AML-193 (cell line): ENCODE measurements around the gene CAD.
A peak's percentile ranks its signal among the peaks of the same experiment; 100 is the strongest.

Source experiments
- DNase-seq, 2 experiments: peaks; one replicate each; lab custom pipeline; 2025; lab: John Stamatoyannopoulos, UW

CAD gene

DNA sequence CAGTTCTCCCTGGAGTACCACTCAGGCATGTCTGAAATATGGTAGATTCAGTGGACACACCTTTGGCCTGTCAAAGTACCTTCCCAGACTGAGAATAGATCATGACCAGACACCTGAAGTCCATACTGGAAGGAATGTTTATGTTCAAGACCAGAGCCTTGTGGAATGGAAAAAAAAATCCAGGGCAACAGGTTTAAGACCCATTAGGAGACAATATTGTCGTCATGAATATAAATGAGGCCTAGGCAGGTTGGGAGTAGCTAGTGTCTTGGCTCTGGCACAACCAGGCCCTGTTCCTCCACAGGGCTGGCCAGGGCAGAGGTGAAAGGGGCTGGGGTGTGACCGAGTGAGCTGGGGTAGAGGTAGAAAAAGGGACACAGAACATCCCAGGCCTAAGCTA is 18.5 kb upstream of the CAD start:
- DNase-seq = no peak

GRCh38 chr2:27199241-27199640 is 17.9 kb upstream of the CAD start:
- DNase-seq = no peak

DNA sequence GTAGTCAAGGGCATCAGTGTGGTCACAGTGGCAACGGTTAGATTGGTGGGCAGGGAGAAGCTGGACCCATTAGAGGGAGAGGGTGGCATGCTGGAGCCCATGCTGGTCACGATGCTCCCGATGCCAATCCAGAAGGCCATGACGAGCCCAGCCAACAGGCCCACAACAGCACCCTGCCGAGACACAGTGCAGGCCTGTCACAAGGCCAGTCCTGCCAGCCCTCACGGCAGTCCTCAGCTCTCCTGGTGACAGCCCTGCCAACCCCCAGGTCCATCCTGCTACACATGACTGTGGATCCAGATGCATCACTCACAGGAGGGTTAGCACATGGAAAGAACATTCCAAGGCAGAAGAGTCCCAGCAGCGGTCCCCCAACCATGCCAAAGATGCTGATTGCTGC is 15.5 kb upstream of the CAD start:
- no peak for DNase-seq

GRCh38 chr2:27202854-27203253 is 14.3 kb upstream of the CAD start:
- peak; percentile 4 to 54 for DNase-seq

- no peak for DNase-seq
These were observed 13.4 kb upstream of the CAD start for GRCh38 chr2:27203741-27204140.

GRCh38 chr2:27204566-27204965 is 12.6 kb upstream of the CAD start:
- no peak for DNase-seq

GRCh38 chr2:27205206-27205605 is 12.0 kb upstream of the CAD start:
- no peak for DNase-seq

GRCh38 chr2:27206346-27206745 is 10.8 kb upstream of the CAD start:
- no peak for DNase-seq

DNA sequence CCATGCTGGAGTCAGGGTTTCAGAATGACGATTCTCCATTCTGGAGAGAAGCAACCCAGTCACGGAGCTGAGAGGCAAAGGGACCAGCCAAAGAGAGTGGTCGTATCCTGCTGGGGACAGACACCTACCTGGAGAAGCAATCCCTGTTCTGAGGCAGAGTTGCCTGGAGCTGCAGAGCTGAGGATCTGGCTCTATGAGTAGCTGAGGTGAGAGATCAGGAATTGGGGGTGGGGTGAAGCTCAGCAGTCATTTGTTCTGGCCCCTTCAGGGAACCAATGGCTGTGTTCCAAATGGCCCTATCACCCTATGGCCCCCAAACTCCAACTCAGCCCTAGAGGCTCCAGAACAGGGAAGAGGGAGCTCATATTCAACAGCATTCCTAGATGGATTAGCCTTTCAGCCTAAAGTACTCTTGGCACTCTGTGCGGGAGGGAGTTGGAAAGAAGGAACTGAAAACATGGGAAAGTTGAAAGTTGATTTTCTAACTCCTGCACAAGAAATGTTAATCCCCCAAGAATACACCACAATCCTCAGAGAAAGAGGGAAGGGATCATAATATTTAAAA is 8.6 kb upstream of the CAD start:
- no peak for DNase-seq

DNA sequence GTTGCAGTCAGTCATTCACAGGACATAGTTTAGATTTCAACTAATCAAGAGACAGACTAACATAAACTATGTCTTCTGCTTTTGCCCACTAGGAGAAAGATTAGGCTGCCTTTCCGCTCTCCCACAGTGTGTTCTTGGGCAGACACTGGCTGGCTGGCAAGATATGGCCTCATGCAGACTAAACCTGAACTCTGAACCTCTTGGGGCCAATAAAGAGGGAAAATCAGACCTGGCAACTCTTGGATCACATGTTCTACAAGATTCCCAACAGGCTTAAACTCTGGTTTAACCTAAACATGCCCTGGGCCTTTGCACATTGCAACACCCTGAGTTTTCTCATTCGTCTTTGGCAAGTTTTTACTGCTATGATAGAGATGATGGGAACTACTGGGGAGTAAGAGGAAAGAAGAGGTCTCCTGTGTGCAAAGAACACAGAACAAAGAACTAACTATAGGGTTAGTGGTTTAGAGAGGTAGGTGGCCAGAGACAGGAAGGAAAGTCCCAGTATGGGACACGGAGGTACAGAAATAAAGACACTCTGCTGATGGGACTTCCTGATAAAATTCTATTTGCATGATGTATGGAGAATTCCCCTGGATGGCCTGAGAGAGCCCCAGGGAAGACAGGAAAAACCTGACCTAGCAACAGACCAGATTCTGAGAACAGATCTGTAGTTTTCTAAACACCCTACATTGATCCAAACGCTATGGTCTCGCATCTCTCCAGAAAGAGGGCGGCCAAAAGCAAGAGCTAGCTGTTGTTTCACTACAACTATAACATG is 7.4 kb upstream of the CAD start:
- DNase-seq = no peak

GRCh38 chr2:27211241-27211942 is 5.8 kb upstream of the CAD start:
- DNase-seq = peak in 1 of 2 experiments; percentile 41

- peak; percentile 70 to 77 for DNase-seq
These were observed 5.1 kb upstream of the CAD start, which contains the start of the genes ATRAID and SLC5A6 for GRCh38 chr2:27211943-27212625. Gene ATRAID (plus strand): TSS chr2:27212041. CDS start chr2:27212369, 328 bp downstream. Gene SLC5A6 (minus strand): TSS chr2:27212268. CDS start chr2:27207650, 4,618 bp downstream.

DNA sequence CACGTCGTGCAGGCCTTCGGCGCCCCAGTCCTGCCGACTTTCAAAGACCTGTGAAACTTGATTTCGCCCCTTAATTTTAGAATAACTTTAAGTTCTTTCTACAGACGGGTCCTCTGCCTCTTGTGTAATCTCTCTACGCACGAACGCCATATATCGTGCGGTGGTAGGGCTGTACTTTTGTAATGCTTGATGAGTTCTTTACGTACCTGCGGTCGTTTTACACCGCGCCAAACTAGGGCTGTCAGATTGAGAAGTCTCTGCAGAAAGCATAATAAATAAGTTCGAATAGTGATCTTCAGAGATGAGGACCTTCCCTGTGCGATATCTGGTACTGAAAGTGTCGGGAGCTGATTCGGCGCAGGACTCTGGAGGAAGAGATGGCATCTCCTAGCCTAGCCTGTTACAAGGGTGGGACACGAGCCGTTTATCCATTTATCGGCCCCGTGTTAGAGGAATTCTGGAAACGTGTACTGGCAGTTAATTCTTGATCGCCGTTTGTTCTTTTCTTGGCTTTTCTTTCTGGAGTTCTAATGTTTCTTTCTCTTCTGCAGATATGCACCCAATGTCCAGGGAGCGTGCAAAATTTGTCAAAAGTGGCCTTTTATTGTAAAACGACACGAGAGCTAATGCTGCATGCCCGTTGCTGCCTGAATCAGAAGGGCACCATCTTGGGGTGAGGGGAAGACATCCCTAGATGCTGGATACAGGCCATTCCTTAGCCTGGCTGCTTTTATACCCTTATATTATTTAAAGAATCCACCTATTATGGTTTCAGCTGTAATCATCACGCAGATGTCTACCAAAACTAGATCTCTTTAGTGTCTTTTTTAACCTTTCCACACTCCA is 4.3 kb upstream of the CAD start:
- peak; percentile 41 to 43 for DNase-seq

DNA sequence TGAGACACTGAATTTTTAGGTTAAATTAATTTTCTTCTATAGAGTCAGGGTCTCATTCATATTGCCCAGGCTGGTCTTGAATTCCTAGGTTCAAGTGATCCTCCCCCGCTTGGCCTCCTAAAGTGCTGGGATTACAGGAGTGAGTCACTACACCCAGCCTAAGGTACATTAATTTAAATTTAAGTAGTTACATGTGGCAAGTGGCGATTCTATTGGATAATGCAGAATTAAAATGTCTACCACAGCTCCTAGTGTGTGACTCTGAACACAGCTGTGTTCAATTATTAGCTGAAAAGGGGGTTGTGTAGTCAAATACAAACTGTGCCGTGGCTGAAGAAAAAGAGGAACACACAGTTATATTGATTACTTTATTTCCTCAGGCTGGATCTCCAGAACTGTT is 2.2 kb upstream of the CAD start:
- no peak for DNase-seq

DNA sequence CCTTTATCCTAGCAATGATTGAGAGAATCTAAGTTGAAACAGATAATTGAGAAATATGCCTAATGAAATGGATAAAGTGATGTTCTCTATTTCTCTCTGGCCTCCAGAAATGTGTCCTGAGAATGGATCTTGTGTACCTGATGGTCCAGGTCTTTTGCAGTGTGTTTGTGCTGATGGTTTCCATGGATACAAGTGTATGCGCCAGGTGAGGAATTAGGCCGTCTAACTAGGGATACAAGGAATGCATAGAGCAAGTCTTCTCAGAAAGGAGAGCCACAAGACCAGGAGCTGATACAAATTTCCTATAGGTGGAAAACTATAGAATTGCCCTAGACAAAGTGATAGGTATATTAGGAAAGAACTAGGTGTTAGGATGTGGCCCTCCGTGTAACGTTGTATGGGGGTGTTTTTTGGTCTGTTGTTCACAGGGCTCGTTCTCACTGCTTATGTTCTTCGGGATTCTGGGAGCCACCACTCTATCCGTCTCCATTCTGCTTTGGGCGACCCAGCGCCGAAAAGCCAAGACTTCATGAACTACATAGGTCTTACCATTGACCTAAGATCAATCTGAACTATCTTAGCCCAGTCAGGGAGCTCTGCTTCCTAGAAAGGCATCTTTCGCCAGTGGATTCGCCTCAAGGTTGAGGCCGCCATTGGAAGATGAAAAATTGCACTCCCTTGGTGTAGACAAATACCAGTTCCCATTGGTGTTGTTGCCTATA is 592 bp upstream of the CAD start:
- DNase-seq = no peak

GRCh38 chr2:27218614-27219013 is 1.4 kb downstream of the CAD start:
- no peak for DNase-seq

GRCh38 chr2:27219091-27219490 is 1.9 kb downstream of the CAD start:
- no peak for DNase-seq

- DNase-seq = no peak
These were observed 2.9 kb downstream of the CAD start for GRCh38 chr2:27220091-27220490.

DNA sequence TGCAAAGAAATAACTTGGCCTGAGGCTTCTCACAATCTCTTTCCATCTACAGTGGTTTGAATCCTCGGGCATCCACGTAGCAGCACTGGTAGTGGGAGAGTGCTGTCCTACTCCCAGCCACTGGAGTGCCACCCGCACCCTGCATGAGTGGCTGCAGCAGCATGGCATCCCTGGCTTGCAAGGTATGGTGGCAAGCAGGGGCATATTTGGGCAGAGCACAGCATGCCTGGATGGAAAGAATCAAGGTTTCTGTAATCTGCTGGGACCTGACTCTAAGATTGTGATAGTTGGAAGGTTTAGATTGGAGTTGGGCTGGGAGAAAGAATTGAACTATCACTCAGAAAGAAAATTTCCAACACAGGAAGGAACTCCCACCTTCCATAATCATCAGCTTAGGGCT is 4.0 kb downstream of the CAD start:
- no peak for DNase-seq

GRCh38 chr2:27222407-27222806 is 5.2 kb downstream of the CAD start:
- DNase-seq = no peak

GRCh38 chr2:27223416-27223815 is 6.2 kb downstream of the CAD start:
- no peak for DNase-seq
